ENCODE data around the gene RPL3.
A peak's percentile ranks its signal among the peaks of the same experiment; 100 is the strongest.
"Not testable (repeated sequence)": the region's sequence is repeated elsewhere in the genome, so short reads cannot be mapped to it uniquely, and the experiment has no call there.

Gene RPL3

GRCh38 chr22:39350757-39351688, 31.6 kb upstream of the RPL3 start:
- no peak for DNase-seq

GRCh38 chr22:39349967-39350726, 30.7 kb upstream of the RPL3 start, which contains the start of gene SYNGR1:
Gene SYNGR1, plus strand, starts transcription at chr22:39349991. Its CDS starts 20 bp downstream, at chr22:39350011.
- DNase-seq, result no peak

GRCh38 chr22:39349506-39349966, 30.1 kb upstream of the RPL3 start:
- no peak for DNase-seq

- no peak for DNase-seq
Observed at GRCh38 chr22:39348909-39349505, 29.6 kb upstream of the RPL3 start.

DNA sequence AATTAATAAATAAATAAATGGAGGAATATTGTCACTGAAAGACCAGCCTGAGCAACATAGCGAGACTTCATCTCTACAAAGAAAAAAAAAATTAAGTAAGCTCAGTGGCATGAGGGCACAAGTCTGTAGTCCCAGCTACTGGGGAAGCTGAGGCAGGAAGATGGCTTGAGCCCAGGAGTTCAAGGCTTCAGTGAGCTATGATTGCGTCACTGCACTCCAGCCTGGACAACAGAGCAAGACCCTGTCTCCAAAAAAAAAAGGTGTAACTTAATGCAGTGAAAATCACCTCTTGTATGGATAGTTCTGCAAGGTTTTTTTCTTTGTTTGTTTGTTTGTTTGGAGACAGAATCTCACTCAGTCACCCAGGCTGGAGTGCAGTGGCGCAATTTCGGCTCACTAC, 25.8 kb upstream of the RPL3 start:
- DNase-seq, result no peak

DNA sequence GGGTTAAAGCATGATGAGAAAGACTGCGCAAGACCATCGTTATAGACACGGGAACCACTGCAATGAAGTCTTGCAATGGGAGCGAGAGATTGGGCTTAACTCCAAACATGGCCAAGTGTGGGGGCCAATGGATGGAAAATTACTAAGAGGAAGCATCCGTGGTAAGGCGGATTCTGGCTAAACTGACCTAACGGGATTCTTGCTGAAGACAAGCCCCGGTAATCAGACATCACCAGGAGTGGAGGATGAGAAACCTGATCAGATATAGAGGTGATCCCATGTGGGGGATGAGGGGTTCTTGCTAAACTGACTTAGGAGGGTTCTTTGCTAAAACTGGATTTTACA, 24.6 kb upstream of the RPL3 start:
- no peak for DNase-seq

DNA sequence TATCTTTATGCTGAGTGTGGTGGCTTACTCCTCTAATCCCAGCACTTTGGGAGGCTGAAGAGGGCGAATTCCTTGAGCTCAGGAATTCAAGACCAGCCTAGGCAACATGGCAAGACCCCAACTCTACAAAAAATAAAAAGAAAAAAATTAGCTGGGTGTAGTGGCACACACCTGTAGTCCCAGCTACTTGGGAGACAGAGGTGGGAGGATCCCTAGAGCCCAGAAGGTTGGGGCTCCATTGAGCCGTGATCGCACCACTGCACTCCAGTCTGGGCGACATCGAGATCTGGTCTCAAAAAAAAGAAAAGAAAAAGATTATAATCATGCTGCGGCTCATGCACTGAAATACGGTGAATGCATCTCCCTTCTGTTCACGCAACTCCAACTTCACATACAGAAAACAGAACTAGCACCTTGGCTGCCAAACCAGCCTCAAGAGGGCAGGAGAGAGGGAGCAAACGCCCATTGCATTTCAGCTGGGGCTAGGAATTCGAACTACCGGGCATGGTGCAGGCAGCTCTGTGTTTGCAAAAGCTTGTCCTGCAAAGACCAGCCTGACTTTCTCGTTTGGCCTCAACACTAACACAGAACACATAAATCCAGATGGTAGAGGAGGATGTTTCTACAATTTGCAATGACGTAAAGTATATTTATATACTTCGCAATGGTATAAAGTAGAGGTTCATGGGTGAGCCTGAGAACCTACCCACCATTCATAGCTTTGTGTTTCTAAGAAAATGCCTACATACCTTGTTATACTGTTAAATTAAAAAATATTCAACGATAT, 24.0 kb upstream of the RPL3 start:
- DNase-seq, result peak; percentile 41

- DNase-seq, result no peak
Observed at GRCh38 chr22:39341179-39341578, 21.8 kb upstream of the RPL3 start.

GRCh38 chr22:39339775-39340174, 20.4 kb upstream of the RPL3 start:
- DNase-seq, result peak; percentile 77

GRCh38 chr22:39336411-39336810, 17.0 kb upstream of the RPL3 start:
- DNase-seq, result no peak

- DNase-seq, result no peak
Observed at GRCh38 chr22:39332441-39333064, 13.1 kb upstream of the RPL3 start.

- not testable (repeated sequence) for DNase-seq
Observed at GRCh38 chr22:39330553-39330952, 11.1 kb upstream of the RPL3 start.

DNA sequence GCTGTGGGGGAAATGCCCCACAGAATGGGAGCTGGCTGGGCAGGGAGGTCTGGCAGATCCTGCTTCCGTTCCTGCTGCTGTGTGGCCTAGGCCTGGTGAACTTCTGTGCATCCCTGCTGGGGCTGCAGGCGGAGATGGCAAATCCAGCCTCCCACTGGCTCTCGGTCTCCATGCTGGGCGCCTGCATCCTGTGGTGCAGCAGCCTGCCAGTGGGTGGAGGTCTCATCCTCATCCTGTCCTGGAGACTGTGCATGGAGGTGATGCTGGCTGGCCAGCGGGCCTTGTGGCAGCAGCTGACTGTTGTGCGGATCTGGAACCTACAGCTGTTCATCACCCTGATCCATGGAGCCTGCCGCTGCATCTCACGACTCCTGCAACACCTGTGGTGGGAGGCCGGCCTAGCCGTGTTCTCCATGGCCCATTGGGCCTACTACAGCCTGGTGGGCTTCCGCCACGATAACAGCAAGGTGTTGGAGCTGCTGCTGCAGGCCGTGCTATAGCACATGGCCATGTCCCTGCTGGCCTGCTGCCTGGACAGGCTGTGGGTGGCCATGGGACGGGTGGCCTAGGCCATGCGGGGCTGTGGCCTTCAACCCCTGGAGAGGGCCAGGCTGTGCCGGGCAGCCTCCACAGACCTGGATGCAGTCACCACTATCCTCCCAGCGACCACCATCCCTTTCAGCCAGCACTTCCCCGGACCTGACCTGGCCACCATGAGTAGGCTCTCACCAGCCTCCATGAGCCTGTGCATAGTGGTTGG, 8.8 kb upstream of the RPL3 start:
- DNase-seq, result no peak

DNA sequence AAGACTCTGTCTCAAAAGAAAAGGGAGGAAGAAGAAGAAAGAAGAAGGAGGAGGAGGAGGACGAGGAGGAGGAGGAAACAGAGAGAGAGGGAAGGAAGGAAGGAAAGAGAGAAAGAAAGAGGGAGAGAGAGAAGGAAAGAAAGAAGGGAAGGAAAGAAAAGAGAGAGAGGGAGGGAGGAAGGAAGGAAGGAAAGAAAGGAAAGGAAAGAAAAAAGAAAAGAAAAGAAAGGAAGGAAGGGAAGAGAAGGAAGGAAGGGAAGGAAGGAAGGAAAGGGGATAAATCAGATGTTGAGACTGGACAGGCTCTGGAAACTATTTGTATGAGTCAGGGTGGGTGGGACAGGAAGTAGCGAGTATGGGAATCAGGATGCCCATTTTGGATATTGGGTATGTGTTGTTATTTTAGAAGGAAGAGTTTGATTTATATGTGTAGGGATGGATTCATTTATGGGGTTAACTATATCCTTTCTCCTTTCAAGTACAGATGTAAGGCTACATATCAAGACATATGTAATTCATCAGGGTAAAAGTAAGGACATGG, 6.0 kb upstream of the RPL3 start:
- peak; percentile 50 for DNase-seq

DNA sequence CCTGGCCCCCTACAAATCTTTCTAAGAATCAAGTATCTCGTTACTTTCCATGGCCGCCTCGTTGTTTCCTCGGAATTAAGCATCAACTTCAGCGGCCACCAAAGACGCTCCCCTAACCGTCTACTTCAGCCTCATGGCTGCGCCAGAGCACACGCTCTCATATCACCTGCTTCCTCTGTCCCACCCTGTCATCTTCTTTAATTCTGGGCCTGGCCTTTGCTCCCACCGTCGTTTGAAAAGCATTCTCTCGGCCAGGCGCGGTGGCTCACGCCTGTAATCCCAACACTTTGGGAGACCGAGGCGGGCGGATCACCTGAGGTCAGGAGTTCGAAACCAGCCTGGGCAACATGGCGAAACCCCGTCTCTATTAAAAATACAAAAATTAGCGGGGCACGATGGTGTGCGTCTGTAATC, 1.2 kb upstream of the RPL3 start:
- DNase-seq, result not testable (repeated sequence)

DNA sequence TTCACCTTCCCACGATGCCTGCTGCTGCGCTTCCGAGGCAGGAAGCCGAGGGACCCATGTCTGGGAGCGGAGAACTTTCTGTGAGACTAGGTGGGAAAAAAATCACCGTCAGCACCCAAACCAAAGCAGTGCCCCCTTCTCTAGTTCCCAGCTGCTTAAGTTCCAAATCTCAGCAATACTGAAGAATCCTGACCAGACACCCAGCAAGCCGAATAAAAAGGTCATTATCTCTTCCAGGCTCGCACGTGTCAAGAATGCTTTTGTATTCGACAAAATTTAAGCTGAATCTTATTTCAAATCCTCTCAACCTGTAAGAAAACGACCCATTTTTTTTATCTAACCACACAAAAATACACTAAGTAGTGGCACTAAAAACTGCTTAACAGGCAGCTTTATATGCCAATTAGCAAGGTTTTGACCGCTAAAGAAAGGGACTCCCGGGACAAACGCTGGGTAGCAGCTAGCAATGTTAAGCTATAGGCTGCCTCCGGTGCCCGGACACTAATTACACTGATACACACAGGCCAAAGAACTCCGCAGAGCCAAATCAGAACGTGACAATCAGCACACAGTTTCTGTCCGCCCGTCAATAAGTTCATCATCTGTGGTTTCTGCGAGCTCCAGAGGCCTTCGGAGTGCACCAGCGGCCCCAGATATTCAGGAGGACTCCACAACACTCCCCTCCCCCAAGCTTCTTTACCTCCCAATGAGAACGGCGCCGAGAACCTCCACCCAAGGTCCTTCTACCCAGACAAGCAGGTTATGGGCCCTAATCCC, 728 bp downstream of the RPL3 start:
- peak; percentile 44 for DNase-seq

- peak; percentile 53 for DNase-seq
Observed at GRCh38 chr22:39317775-39318506, 1.5 kb downstream of the RPL3 start.

GRCh38 chr22:39317084-39317774, 2.2 kb downstream of the RPL3 start:
- DNase-seq, result peak; percentile 4

Measured in HCEC 1CT (cell line).